SK-N-SH (cell line): ENCODE results near the gene SZT2. TPM values are rescaled to one million over a fixed set of nuclear protein-coding genes. Genes with fewer than 3 reads are reported as not detected.

Source experiments
- CTCF ChIA-PET: fragments of 300-600, 350-600 bp; formaldehyde crosslinking; extraction: SDS; loops from one replicate; lab custom pipeline; 2021; lab: Yijun Ruan, JAX
- POLR2A ChIA-PET: fragments of 350-600 bp; sonication (Branson Sonifier 250); formaldehyde crosslinking; extraction: SDS; loops from one replicate; lab custom pipeline; 2020; ENCODE audit warnings: antibody characterized with exemption, inconsistent platforms; lab: Yijun Ruan, JAX
- DNase-seq: peaks from one replicate; pipeline ENCODE4 v3.0.0; 2012
- H2AFZ ChIP-seq: fragments of 200-600 bp; sonication (generic); 2 replicates; pipeline ENCODE4 v1.8.1; 2016; ENCODE audit warnings: antibody characterized with exemption, mild to moderate bottlenecking, low read depth
- H3F3A ChIP-seq: fragments of 200-600 bp; sonication (generic); replicated peaks from 2 replicates; pipeline ENCODE3; 2016; ENCODE audit warnings: antibody characterized with exemption, mild to moderate bottlenecking; ENCODE audit not compliant: insufficient read depth
- H3K27ac ChIP-seq, 2 experiments: fragments of 200-500 bp in 1 of 2; fragments of 200-600 bp in 1 of 2; sonication (Bioruptor generic) in 1 of 2; sonication (generic), shearing (Covaris generic) in 1 of 2; 2 replicates each; pipeline versions ENCODE4 v1.5.1 to v1.6.1; 2014 to 2016; ENCODE audit warnings: low read depth in 2 of 2, inconsistent platforms in 1 of 2, low read length in 1 of 2, mild to moderate bottlenecking in 1 of 2, mixed read lengths in 1 of 2
- H3K27me3 ChIP-seq: fragments of 200-600 bp; sonication (generic), shearing (Covaris generic); 2 replicates; pipeline ENCODE4 v1.6.1; 2016; ENCODE audit warnings: mixed run types; ENCODE audit not compliant: insufficient read depth
- H3K36me3 ChIP-seq, 2 experiments: fragments of 200-500 bp in 1 of 2; fragments of 200-600 bp in 1 of 2; sonication (Bioruptor generic) in 1 of 2; sonication (generic) in 1 of 2; replicated peaks in 1 of 2; 2 replicates each; pipeline versions ENCODE3 to v1.5.1; 2014 to 2016; ENCODE audit warnings: low read length in 1 of 2, mild to moderate bottlenecking in 1 of 2; ENCODE audit not compliant: insufficient read depth in 2 of 2, control insufficient read depth in 1 of 2
- H3K4me1 ChIP-seq, 2 experiments: fragments of 200-500 bp in 1 of 2; fragments of 200-600 bp in 1 of 2; sonication (Bioruptor generic) in 1 of 2; sonication (generic), shearing (Covaris generic) in 1 of 2; 2 replicates each; pipeline versions ENCODE4 v1.5.1 to v1.6.1; 2014 to 2016; ENCODE audit warnings: low read depth in 1 of 2, low read length in 1 of 2, mixed run types in 1 of 2; ENCODE audit not compliant: insufficient read depth in 2 of 2, control insufficient read depth in 1 of 2
- H3K4me2 ChIP-seq: fragments of 200-600 bp; sonication (generic), shearing (Covaris generic); 2 replicates; pipeline ENCODE4 v1.6.1; 2017; ENCODE audit warnings: mixed run types
- H3K4me3 ChIP-seq, 2 experiments: fragments of 200-500 bp in 1 of 2; fragments of 200-600 bp in 1 of 2; sonication (Bioruptor generic) in 1 of 2; sonication (generic), shearing (Covaris generic) in 1 of 2; 2 replicates each; pipeline versions ENCODE4 v1.5.1 to v1.8.1; 2014 to 2016; ENCODE audit warnings: low read depth in 2 of 2, inconsistent platforms in 1 of 2, low read length in 1 of 2, mild to moderate bottlenecking in 1 of 2, mixed read lengths in 1 of 2, moderate library complexity in 1 of 2
- H3K79me2 ChIP-seq: fragments of 200-600 bp; sonication (generic); 2 replicates; pipeline ENCODE4 v1.8.1; 2017; ENCODE audit warnings: mild to moderate bottlenecking; ENCODE audit not compliant: insufficient read depth
- H3K9ac ChIP-seq: fragments of 200-600 bp; sonication (generic); 2 replicates; pipeline ENCODE4 v1.6.1; 2017; ENCODE audit warnings: mixed run types
- H3K9me2 ChIP-seq: fragments of 200-600 bp; sonication (generic); 2 replicates; pipeline ENCODE4 v1.6.1; 2017; ENCODE audit warnings: mixed run types
- H3K9me3 ChIP-seq: fragments of 200-600 bp; sonication (generic); 2 replicates; pipeline ENCODE4 v1.6.1; 2017; ENCODE audit warnings: mixed run types, mild to moderate bottlenecking, moderate library complexity
- H4K20me1 ChIP-seq: fragments of 200-600 bp; sonication (generic); 2 replicates; pipeline ENCODE4 v1.6.1; 2017; ENCODE audit warnings: mild to moderate bottlenecking, mixed run types; ENCODE audit not compliant: insufficient read depth
- ELF1 ChIP-seq: IDR thresholded peaks from 2 replicates; pipeline ENCODE4 v1.4.0; 2012
- EP300 ChIP-seq, 2 experiments: IDR thresholded peaks; 2 replicates each; pipeline versions ENCODE4 v1.4.0 to v1.6.1; 2012; ENCODE audit warnings: borderline replicate concordance in 1 of 2, low read depth in 1 of 2, low read length in 1 of 2
- GABPA ChIP-seq: IDR thresholded peaks from 2 replicates; pipeline ENCODE4 v1.4.0; 2012; ENCODE audit warnings: low read depth, mild to moderate bottlenecking
- JUND ChIP-seq: IDR thresholded peaks from 2 replicates; pipeline ENCODE4 v1.4.0; 2012
- MEF2A ChIP-seq: IDR thresholded peaks from 2 replicates; pipeline ENCODE4 v1.4.0; 2012; ENCODE audit warnings: low read depth, borderline replicate concordance
- NRF1 ChIP-seq: IDR thresholded peaks from 2 replicates; pipeline ENCODE4 v1.6.1; 2012; ENCODE audit warnings: low read depth, mild to moderate bottlenecking, low read length
- POLR2AphosphoS5 ChIP-seq: IDR thresholded peaks from 2 replicates; pipeline ENCODE4 v1.6.1; 2012; ENCODE audit warnings: low read depth, low read length
- RFX5 ChIP-seq: IDR thresholded peaks from 2 replicates; pipeline ENCODE4 v1.6.1; 2012; ENCODE audit warnings: mild to moderate bottlenecking, improper control_type of control experiment, low read length
- TCF12 ChIP-seq: IDR thresholded peaks from 2 replicates; pipeline ENCODE4 v1.4.0; 2012
- TEAD4 ChIP-seq: IDR thresholded peaks from 2 replicates; pipeline ENCODE4 v1.4.0; 2012; ENCODE audit warnings: mild to moderate bottlenecking, borderline replicate concordance; ENCODE audit not compliant: insufficient read depth
- WGBS: methylation state at CpG from one replicate; pipeline ENCODE4 v1.1.6; 2017; ENCODE audit warnings: low lambda C conversion rate; 5-methylcytosine and 5-hydroxymethylcytosine counted together
- polyA plus RNA-seq, 3 experiments: library from polyadenylated mRNA; depleted of rRNA; stranded (reverse); fragments of >200 nt; gene quantifications; 2 replicates each; pipeline ENCODE4 v1.2.3, GENCODE V29; 2012
- TF ChIP-seq, protein P1 (sequence below): fragments of 150-350 bp; IDR thresholded peaks from 2 replicates; pipeline ENCODE4 v1.6.1; 2016; ENCODE audit warnings: mild to moderate bottlenecking, low read depth, low read length
- TF ChIP-seq, protein P2 (sequence below): IDR thresholded peaks from 2 replicates; pipeline ENCODE4 v1.4.0; 2012; ENCODE audit warnings: low read depth
- TF ChIP-seq, protein P3 (sequence below): IDR thresholded peaks from 2 replicates; pipeline ENCODE4 v1.4.0; 2012; ENCODE audit warnings: low read depth, borderline replicate concordance

SZT2 gene
- polyA plus RNA-seq, 1 of the 3 experiments (the other 2 are of a cell fraction), result 12.9 TPM

DNA sequence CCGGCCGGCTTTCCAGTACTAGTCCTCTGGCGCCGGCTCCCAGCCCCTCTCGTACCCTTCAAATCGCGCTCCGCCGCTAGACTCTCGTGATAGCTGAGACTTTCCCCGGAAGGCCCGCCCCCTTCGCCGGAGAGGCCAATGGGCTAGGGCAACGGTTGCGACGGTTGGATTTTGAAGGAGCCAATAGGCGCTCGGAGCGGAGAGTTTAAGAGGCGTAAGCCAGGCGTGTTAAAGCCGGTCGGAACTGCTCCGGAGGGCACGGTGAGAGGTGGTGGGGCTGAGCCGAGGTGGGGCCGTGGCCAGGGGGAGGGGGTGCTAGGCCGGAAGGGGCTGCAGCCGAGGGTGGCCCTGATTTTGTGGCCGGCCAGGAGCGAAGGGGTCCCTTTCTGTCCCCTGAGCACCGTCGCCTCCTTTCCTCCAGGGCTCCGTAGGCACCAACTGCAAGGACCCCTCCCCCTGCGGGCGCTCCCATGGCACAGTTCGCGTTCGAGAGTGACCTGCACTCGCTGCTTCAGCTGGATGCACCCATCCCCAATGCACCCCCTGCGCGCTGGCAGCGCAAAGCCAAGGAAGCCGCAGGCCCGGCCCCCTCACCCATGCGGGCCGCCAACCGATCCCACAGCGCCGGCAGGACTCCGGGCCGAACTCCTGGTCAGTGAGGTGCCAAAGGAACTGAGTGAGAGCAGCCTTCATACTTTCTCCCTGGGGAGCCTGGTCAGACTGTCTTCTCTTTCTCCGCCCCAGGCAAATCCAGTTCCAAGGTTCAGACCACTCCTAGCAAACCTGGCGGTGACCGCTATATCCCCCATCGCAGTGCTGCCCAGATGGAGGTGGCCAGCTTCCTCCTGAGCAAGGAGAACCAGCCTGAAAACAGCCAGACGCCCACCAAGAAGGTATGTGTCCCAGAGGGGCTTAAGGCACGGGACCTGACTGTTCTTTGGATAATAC lies 30.7 kb upstream of the SZT2 start, which contains the start of gene CDC20 (continued):
- TF ChIP-seq TCF12 (no peak), GABPA (peak; percentile 82), POLR2AphosphoS5 (peak; percentile 41; the same call in 1 of the 2 replicates), TEAD4 (no peak), JUND (no peak), EP300 (IDR thresholded peaks at IDR 0.05; ENCODE audit: borderline replicate concordance in 1 of 2, low read depth in 1 of 2, low read length in 1 of 2) (0 out of 4 replicates have a peak, but pooled peaks of 1 of the 2 experiments have one; percentile 28), MEF2A (no peak), NRF1 (no peak)
- TF ChIP-seq, protein P1, sequence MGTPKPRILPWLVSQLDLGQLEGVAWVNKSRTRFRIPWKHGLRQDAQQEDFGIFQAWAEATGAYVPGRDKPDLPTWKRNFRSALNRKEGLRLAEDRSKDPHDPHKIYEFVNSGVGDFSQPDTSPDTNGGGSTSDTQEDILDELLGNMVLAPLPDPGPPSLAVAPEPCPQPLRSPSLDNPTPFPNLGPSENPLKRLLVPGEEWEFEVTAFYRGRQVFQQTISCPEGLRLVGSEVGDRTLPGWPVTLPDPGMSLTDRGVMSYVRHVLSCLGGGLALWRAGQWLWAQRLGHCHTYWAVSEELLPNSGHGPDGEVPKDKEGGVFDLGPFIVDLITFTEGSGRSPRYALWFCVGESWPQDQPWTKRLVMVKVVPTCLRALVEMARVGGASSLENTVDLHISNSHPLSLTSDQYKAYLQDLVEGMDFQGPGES, result peak; percentile 67
- TF ChIP-seq, protein P2, sequence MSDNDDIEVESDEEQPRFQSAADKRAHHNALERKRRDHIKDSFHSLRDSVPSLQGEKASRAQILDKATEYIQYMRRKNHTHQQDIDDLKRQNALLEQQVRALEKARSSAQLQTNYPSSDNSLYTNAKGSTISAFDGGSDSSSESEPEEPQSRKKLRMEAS, result peak; percentile 91
- TF ChIP-seq, protein P3, sequence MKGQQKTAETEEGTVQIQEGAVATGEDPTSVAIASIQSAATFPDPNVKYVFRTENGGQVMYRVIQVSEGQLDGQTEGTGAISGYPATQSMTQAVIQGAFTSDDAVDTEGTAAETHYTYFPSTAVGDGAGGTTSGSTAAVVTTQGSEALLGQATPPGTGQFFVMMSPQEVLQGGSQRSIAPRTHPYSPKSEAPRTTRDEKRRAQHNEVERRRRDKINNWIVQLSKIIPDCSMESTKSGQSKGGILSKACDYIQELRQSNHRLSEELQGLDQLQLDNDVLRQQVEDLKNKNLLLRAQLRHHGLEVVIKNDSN, result no peak

DNA sequence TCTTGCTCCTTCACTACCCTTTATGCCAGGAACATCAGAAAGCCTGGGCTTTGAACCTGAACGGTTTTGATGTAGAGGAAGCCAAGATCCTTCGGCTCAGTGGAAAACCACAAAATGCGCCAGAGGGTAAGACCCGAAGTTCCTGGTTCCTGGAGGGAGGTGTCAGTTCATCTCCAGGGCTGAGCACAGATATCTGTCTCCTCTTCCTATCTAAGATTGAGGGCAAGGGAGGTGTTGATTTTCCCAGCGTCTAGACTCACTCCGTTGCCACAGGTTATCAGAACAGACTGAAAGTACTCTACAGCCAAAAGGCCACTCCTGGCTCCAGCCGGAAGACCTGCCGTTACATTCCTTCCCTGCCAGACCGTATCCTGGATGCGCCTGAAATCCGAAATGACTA lies 30.0 kb upstream of the SZT2 start:
- ChIA-PET CTCF (interaction anchor here (1.5 kb wide), 1 partner anchor 133 kb away, joined by 4 read pairs; no protein-coding TSS in a partner anchor), POLR2A (interaction anchor here (1.0 kb wide), 1 partner anchor 30 kb away, joined by 3 read pairs; the partner anchor contains the start of genes MED8 and SZT2)
- Histone ChIP-seq H3K27ac (peak overlapping the region in 1 of 2 experiments; percentile 45; a peak in 1 of 4 replicates), H3K36me3 (peaks cover 30 to 42% of the 10 kb centered on the region in 2 experiments), H4K20me1 (no peaks in the 10 kb centered on the region), H3K27me3 (no peaks in the 10 kb centered on the region), H3K4me2 (peak overlapping the region; percentile 87), H3K4me3 (peak overlapping the region; percentile 78 to 79), H2AFZ (no peak overlapping the region), H3F3A (peaks cover 40% of the 10 kb centered on the region), H3K4me1 (peaks cover 7 to 30% of the 10 kb centered on the region in 2 experiments; a peak in 1 of 4 replicates), H3K79me2 (peaks cover 54% of the 10 kb centered on the region), H3K9me2 (no peaks in the 10 kb centered on the region), H3K9ac (peak overlapping the region; percentile 86), H3K9me3 (no peaks in the 10 kb centered on the region)
- WGBS, result 60% methylated on average over 10 of the region's 11 CpGs
- DNase-seq, result no peak
- TF ChIP-seq RFX5, result no peak
- no peak for TF ChIP-seq POLR2AphosphoS5
- TF ChIP-seq ELF1, result no peak
- no peak for TF ChIP-seq MEF2A
